Measurements from ENCODE around the gene ALDH1L1. TPM values are rescaled to one million over a fixed set of nuclear protein-coding genes. Genes with fewer than 3 reads are reported as not detected.

Gene ALDH1L1
- 0.06 to 0.27 TPM (median 0.11 TPM) in 5 replicates for total RNA-seq (2022; extraction: Qiagen RNA extraction; ENCODE audit: low read depth)

DNA sequence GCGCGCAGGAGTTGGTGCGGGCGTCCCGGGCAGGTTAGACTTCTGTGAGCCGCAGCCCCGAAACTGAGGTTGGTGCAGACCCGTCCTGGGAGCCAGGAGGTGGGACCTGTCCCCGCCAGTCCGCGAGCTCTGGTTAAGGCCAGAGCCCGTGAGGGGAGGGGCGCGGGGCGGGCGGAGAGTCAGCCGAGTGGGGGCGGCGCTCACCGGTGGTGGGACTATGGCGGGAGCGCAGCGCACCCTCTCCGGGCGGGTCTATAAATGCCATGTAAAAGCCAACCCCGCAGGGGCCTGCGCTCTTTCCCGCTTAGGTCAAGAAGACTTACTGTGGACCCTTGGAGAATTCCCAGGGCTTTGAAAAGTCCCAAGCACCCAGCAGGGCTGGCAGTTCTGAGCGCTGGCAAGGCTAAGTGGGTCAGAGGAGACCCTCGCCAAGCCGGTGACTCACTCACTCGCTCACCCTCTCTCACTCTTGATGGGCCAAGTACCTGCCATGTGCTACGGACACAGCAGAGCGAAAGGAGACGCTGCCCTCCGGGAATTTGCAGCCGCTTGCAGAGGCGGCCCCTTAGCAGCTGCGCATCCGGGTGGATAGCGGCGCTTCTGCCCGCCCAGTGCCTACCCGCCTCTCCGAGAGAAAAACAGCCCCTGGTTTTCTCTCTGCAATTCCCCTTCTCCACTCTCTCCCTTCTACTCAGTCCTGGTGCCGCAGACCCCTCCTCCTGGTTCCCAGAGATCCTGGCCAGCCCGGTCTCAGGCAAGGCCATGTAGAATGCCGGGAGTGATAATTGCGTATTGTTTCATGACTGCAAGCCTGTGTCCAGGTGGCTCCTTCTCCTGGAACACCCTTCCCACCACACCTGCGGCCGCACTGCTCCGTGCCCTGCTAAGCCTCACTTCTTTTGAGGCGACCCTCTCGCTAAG lies at the start of gene ALDH1L1:
ALDH1L1 (minus strand) TSS at position 110 of the 921 bp plus-strand sequence. CDS start 19,607 bp downstream, outside the sequence.

DNA sequence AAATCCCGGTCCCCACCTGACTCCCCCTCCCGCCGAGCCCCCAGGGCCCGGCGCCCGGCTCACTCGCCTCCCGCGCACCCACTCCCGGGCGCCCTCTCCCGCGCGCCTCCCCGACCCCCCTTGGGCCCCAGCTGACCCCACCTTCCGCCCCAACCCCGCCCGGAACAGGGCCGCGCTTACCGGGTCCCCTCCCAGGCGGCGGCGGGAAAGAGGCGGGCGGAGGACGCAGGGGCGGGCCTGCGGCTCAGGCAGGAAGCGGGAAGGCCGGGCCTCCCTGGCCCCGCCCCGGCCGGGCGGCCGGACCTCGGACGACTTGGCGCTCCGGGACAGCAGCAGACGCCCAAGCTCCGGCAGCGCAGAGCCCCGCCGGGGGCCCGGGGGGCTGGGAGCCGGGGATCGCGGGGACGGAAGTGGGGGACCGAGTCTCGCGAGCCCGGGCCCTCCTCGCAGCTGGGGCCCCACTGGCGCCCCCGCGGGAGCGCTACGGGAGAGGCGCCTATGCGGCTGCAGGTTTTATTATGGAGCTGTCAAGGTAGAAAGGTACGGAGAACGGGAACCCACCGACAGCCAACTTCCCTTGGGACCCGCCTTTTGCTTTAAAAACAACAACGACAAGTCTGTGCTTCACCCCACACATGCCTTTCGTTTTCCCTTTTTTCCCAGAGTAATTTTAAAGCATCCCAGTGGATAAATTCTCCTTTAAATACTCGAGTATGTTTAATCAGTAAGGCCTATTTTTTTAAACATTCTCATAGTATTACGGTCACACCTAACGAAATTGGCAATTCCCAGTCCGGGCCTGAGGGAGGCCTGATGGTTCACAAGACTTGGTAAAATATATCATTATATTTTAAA lies 96.2 kb downstream of the ALDH1L1 start, which contains the start of gene SLC41A3:
SLC41A3 (minus strand) TSS at position 212 of the 855 bp plus-strand sequence. CDS start 15,905 bp downstream, outside the sequence.

Other genes starting within 250 kb of the ALDH1L1 start
- not detected in 5 replicates for gene ROPN1B, start 211.4 kb downstream of the ALDH1L1 start, total RNA-seq (2022; extraction: Qiagen RNA extraction; ENCODE audit: low read depth)
- gene SLC41A3, start 96.5 kb downstream of the ALDH1L1 start, total RNA-seq (2022; extraction: Qiagen RNA extraction; ENCODE audit: low read depth): 18.8 to 29.2 TPM (median 25.2 TPM) in 5 replicates
- 0.11 to 0.30 TPM (median 0.13 TPM) in 5 replicates for gene KLF15, start 176.8 kb upstream of the ALDH1L1 start, total RNA-seq (2022; extraction: Qiagen RNA extraction; ENCODE audit: low read depth)
- gene CFAP100, start 214.3 kb upstream of the ALDH1L1 start, total RNA-seq (2022; extraction: Qiagen RNA extraction; ENCODE audit: low read depth): not detected in 5 replicates

Data from A549 treated with ZK216348 at 1 μM for 4 hours (cell line).